Type B pancreatic cell (in vitro differentiated cells): ENCODE data around the gene PDCD11. TPM values are rescaled to one million over a fixed set of nuclear protein-coding genes. Genes with fewer than 3 reads are reported as not detected.

Experiments used
- DNase-seq: peaks from one replicate; pipeline ENCODE4 v3.0.0; 2021; ENCODE audit warnings: mixed read lengths; ENCODE audit not compliant: unreplicated experiment; ENCODE audit errors: extremely low spot score
- H3K27ac Mint-ChIP-seq: 2 replicates; pipeline ENCODE4 v1.8.0; 2021; ENCODE audit warnings: mild to moderate bottlenecking, mixed read lengths
- H3K27me3 Mint-ChIP-seq: 2 replicates; pipeline ENCODE4 v1.8.0; 2021; ENCODE audit warnings: mixed read lengths
- H3K36me3 Mint-ChIP-seq: 2 replicates; pipeline ENCODE4 v1.8.0; 2021; ENCODE audit warnings: mixed read lengths
- H3K4me1 Mint-ChIP-seq: one replicate; pipeline ENCODE4 v1.8.0; 2021; ENCODE audit warnings: mixed read lengths; ENCODE audit not compliant: unreplicated experiment
- H3K4me3 Mint-ChIP-seq: 2 replicates; pipeline ENCODE4 v1.8.0; 2021; ENCODE audit warnings: mild to moderate bottlenecking, mixed read lengths
- H3K9me3 Mint-ChIP-seq: 2 replicates; pipeline ENCODE4 v1.8.0; 2021; ENCODE audit warnings: mixed read lengths
- total RNA-seq: library from RNA; stranded (reverse); gene quantifications from 2 replicates; pipeline ENCODE4 v1.2.1, GENCODE V29; 2021; ENCODE audit warnings: low replicate concordance
- TF ChIP-seq, protein P1 (sequence below): fragments of 200-600 bp; sonication (generic); conservative IDR thresholded peaks from 2 replicates; pipeline ENCODE4 v1.5.0; 2021; ENCODE audit warnings: antibody characterized with exemption, mild to moderate bottlenecking

The PDCD11 gene
- total RNA-seq, 1 donor from 2014 or later = 53.2 TPM

- TF ChIP-seq, protein P1, sequence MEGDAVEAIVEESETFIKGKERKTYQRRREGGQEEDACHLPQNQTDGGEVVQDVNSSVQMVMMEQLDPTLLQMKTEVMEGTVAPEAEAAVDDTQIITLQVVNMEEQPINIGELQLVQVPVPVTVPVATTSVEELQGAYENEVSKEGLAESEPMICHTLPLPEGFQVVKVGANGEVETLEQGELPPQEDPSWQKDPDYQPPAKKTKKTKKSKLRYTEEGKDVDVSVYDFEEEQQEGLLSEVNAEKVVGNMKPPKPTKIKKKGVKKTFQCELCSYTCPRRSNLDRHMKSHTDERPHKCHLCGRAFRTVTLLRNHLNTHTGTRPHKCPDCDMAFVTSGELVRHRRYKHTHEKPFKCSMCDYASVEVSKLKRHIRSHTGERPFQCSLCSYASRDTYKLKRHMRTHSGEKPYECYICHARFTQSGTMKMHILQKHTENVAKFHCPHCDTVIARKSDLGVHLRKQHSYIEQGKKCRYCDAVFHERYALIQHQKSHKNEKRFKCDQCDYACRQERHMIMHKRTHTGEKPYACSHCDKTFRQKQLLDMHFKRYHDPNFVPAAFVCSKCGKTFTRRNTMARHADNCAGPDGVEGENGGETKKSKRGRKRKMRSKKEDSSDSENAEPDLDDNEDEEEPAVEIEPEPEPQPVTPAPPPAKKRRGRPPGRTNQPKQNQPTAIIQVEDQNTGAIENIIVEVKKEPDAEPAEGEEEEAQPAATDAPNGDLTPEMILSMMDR = no peak
- Mint-ChIP-seq H3K9me3 (no peaks in the 10 kb centered on the region), H3K4me3 (peak overlapping the region; percentile 76), H3K27ac (no peak overlapping the region), H3K27me3 (no peaks in the 10 kb centered on the region), H3K36me3 (peaks cover 10% of the 10 kb centered on the region), H3K4me1 (no peaks in the 10 kb centered on the region)
- DNase-seq = no peak
These were observed 56.2 kb downstream of the PDCD11 start for GRCh38 chr10:103452506-103453230.

- TF ChIP-seq, protein P1 = no peak
- Mint-ChIP-seq H3K9me3 (no peaks in the 10 kb centered on the region), H3K27ac (no peak overlapping the region), H3K36me3 (peaks cover 3% of the 10 kb centered on the region), H3K4me1 (no peaks in the 10 kb centered on the region), H3K4me3 (no peak overlapping the region), H3K27me3 (no peaks in the 10 kb centered on the region)
- no peak for DNase-seq
These were observed 57.6 kb downstream of the PDCD11 start for GRCh38 chr10:103454026-103454425.

GRCh38 chr10:103455235-103455634, 58.8 kb downstream of the PDCD11 start:
- Mint-ChIP-seq H3K9me3 (no peaks in the 10 kb centered on the region), H3K4me1 (peaks cover 8% of the 10 kb centered on the region), H3K27me3 (no peaks in the 10 kb centered on the region), H3K4me3 (no peak overlapping the region), H3K27ac (no peak overlapping the region), H3K36me3 (no peaks in the 10 kb centered on the region)
- no peak for DNase-seq
- TF ChIP-seq, protein P1 = no peak

DNA sequence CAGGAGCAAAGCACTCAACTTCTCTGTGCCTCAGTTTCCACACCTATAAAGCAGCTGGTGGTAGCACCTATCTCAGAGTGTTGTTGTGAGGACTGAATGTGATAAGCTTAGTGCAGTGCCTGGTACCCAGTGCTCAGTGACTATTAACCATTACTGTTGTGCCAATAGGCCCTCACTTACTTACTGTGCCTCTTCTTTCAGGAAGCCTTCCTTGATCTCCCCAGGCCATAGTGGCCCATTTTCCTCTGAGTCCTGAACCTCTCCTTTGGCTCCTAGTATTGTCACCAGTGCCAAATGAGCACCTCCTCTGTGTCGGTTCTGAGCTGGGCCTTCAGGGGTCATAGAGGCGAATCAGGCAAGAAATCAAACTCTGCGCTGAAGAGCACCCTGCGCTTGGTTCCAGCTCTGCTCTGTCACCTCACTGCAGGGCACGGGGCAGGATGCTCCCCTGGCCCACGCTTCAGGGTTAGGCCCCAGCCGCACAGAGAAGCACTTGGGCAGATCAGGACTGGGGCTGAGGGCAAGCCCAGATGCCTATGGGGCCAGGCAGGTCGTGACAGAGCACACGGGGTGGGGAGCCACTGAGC, 59.7 kb downstream of the PDCD11 start:
- no peaks in the 10 kb centered on the region for H3K9me3 Mint-ChIP-seq
- H3K4me3 Mint-ChIP-seq = no peak overlapping the region
- no peak overlapping the region for H3K27ac Mint-ChIP-seq
- TF ChIP-seq, protein P1 = no peak
- H3K4me1 Mint-ChIP-seq = peaks cover 8% of the 10 kb centered on the region
- DNase-seq = no peak
- H3K27me3 Mint-ChIP-seq = no peaks in the 10 kb centered on the region
- no peaks in the 10 kb centered on the region for H3K36me3 Mint-ChIP-seq

DNA sequence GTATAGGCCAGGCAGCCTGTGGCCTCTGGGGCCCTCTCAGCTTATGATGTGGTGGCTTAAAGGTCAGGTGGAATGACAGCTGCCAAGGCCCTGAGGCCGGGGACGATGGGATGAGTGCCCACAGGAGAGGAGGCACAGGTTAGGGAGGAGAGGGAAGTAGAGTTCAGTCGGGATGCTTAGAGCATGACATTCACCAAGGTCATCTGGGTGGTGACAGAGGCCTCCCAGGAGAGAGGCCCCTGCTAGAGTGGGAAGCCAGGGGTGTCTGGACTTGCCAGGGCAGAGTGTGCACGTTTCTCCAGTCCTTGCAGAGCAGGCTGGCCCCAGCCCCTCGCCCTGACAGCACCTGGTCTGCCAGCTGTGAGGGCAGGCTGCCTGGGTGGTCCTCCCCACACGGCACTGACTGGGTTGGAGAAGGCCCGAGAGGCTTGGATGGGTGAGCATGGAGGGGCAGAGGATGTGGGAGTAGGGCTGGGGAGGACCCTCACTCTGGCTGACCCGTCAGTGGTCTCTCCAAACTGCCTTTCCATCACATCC, 60.8 kb downstream of the PDCD11 start:
- peak overlapping the region; percentile 34 for H3K27ac Mint-ChIP-seq
- H3K27me3 Mint-ChIP-seq = no peaks in the 10 kb centered on the region
- no peaks in the 10 kb centered on the region for H3K9me3 Mint-ChIP-seq
- peaks cover 8% of the 10 kb centered on the region for H3K4me1 Mint-ChIP-seq
- TF ChIP-seq, protein P1 = no peak
- DNase-seq = no peak
- H3K36me3 Mint-ChIP-seq = no peaks in the 10 kb centered on the region
- H3K4me3 Mint-ChIP-seq = no peak overlapping the region
